HG03558 (cell line): Measurements from ENCODE around the gene AP1S1.
"Not testable (repeated sequence)": the region's sequence is repeated elsewhere in the genome, so short reads cannot be mapped to it uniquely, and the experiment has no call there.

Source experiments
- ATAC-seq: cut with Tn5 transposase; IDR thresholded peaks from one replicate; pipeline ENCODE4 v1.9.1; 2021; ENCODE audit warnings: moderate number of reproducible peaks; ENCODE audit not compliant: unreplicated experiment; ENCODE audit errors: extremely low read depth

The AP1S1 gene

DNA sequence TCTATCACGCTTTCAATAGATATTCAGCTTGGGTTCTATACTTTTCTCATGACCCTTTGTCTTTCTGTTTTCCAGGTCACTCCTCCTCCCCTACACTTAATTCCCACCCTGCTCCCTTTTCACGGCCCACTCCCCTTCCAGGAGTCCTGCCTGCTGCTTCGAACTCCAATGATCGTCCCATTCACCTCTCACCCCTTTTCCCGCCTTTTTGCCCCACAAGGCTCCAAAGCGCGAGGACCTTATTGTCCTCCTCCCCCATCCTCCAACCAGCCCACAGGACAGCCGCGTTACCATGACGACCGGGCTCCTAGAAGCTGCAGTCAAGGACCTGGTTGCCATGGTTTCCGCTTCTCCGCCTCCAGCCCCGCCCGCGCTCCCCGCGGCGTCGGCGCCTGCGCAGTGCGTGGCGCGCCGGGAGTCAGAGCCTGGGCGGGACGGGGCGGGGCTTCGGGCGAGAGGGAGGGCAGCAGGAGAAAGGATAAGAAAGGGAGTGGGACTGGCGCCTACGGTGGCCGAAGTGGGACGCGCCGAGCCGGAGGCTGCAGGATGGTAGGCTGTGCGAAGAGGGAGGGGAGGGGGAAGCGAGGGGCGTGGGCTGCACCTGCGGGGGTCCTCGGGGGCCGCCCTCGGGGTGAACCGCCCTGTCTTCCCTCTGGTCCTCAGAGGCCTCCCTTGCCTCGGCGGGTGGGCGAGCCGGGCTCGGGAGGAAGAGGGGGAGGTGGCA, at the start of gene AP1S1:
Gene AP1S1, plus strand, starts transcription at position 508 of the 724 bp plus-strand sequence. Its CDS starts 39 bp downstream, at position 547.
- ATAC-seq, result peak; percentile 47

DNA sequence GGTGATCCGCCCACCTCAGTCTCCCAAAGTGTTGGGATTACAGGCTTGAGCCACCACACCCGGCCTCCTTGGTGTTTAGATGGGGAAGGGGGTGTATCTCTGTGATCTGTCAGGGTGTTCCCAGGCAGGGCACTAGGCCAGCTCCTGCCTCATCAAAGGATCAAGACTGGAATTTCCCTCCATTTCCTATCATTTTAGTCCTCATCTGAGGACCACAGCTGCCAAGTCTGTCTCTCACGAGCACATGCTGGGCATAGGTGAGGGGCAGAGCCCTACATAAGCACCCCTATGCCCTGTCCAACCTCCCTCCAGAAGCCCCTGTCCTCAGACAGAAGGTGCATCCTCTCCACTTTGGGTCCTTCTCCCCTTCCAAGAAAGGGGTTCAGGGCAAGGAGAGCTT, 49.5 kb upstream of the AP1S1 start:
- no peak for ATAC-seq

DNA sequence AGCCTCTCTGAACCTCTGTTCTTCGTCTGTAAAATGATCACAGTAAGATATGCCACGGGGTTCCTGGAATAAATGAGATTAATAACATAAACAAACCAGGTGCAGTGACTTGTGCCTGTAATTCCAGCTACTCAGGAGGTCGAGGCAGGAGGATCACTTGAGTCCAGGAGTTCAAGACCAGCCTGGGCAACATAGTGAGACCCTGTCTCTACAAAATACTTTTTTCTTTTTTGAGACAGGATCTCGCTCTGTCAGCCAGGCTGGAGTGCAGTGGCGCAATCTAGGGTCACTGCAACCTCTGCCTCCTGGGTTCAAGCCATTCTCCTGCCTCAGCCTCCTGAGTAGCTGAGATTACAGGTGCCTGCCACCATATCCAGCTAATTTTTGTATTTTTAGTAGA, 49.0 kb upstream of the AP1S1 start:
- not testable (repeated sequence) for ATAC-seq

DNA sequence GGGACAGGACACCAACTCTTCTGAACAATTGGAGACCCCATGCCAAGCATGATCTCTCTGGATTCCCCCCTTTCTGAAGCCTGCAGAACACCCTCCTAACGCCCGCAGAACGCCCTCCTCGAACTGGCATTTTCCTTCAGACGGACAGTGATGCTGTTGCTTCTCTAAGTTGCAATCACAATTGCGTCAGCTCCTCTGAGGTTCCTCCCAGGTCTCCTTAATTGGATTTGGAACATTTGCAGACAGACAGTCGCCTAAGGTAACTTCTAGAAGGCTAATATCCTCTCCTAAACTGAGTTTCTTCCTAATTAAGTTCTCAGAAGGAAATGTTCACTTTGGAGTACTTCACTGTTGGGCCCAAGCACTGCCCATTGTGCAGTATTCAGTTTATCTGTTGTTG, 47.9 kb upstream of the AP1S1 start:
- no peak for ATAC-seq

DNA sequence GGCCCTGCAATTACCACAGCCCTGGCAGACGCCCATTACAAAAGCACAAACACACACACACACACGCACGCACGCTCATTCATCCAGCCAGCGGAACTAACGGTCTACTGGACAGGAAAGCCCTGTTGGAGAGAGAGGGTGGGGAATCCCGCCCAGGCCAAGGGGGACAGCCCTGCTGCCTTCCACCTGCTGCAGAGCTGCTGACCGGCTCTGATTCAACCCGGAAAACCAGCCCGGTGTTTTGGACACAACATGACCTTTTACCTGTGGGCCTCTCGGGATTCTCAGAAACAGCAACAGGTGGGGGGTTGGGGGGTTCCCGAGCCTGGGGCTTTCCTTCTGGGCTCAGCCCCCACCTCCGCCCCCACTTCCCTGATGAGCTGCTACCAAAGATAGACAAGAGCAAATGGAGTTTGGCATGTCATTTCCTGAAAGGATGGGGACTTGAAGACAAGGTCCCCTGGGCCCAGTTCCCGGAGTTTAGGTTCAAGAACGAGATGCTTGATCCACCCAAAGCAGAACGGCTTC, 45.9 kb upstream of the AP1S1 start:
- ATAC-seq, result no peak

DNA sequence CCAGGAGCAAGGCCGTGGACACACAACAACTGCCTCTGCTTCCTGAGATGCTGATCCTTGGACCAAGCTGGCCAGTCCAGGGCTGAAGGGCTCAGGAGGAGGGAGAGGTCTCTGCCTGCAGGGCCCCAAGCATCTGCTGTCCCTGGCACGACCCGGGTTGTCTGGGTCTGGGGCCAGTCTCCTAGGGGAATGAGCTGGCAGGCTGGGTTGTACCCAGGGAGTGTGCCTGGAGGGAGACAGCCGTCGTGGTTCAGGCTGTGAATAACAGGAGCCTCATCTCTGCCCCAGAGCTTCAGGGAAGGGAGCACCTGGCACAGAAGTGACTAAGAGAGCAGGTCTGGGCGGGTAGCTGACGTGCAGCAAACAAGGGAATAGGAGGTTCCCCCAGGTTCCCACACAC, 45.3 kb upstream of the AP1S1 start:
- no peak for ATAC-seq

DNA sequence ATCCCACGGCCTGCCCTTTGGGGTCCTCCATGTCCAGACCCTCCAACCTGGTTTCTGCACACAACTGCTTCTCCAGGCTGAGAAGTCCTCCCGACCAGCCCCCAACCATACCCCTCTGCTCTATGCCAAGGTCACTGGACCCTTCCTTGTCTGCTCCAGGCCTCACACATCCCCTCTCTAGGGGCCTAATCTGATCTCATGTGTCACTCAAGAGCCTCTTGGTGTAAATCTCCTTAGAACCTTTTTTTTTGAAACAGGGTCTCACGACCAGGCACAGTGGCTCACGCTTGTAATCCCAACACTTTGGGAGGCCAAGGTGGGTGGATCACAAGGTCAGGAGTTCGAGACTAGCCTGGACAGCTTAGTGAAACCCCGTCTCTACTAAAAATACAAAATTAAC, 44.9 kb upstream of the AP1S1 start:
- ATAC-seq, result no peak

DNA sequence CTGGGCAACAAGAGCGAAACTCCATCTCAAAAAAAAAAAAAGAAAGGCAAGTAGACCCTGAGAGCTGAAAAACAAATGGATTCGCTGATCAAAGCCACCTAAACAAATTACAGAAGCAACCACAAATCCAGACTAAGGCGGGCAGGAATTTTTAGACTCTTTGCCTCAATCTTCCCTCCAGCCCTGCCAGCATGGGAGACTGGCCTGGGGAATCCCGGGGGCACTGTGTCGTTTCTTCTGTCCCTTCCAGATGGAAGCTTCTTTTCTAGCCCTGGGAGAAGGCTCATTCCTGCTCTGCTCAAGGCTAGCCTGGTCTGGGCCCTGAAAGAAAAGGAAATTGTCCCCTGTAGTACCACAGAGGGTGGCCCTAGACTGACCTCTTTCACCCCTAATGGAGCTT, 43.0 kb upstream of the AP1S1 start:
- ATAC-seq, result no peak

DNA sequence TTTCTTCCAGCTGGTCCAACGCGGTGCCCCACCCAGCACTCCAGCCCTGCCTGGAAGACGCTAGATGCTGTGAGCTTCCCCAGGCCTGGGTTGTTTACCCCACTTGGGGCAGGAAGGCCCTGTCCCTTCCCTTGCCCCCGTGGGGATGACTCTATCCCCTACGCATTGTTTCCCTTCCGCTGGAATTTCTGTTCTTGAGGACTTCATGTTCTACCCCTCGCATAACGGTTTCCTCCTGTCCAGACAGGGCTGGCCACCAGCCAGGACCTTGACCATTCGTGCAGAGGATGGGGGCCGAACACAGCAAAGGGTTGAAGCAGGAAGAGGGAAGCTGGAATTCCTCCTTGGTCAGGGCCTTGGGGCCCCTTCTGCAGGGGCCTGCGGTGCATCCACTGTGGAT, 42.0 kb upstream of the AP1S1 start:
- no peak for ATAC-seq

DNA sequence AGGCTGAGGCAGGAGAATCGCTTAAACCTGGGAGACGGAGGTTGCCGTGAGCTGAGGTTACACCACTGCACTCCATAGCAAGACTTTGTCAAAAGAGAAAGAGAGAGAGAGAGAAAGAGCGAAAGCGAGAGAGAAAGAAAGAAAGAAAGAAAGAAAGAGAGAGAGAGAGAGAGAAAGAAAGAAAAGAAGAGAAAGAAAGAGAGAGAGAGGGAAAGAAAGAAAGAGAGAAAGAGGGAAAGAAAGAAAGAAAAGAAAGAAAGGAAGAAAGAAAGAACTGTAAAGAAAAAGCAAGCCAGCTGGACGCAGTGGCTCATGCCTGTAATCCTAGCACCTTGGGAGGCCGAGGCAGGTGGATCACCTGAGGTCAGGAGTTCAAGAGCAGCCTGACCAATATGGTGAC, 41.1 kb upstream of the AP1S1 start:
- ATAC-seq, result not testable (repeated sequence)

DNA sequence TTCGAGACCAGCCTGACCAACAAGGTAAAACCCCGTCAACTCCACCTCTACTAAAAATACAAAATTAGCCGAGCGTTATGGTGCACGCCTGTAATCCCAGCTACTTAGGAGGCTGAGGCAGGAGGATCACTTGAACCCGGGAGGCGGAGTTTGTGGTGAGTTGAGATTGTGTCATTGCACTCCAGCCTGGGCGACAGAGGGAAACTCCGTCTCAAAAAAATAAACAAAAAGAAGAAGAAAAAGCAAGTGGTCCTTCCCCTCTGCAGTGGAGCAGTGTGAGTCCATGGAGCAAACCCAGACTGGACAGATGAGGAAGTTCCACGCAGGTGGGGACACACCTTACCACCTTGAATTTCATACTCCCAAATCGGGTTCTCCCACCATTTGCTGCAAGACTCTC, 40.4 kb upstream of the AP1S1 start:
- no peak for ATAC-seq

DNA sequence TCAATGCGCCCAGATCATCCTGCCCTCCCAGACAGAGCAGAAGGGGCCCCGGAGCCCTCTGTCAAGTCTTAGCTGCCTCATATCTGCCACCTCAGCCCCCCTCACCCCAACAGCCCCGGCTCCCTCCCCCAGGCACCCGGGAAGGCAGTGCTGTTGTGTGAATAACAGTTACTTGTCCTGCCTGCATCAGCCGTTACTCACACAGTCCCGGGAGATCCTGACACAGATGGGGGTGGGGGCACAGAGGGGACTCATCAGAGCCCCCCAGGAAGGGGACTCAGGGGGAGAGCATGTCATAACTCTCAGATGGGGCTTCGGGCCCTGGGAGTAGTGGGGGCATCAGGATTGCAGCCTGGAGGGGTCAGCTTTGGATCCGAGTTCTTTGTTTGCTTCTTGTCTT, 39.8 kb upstream of the AP1S1 start:
- no peak for ATAC-seq

DNA sequence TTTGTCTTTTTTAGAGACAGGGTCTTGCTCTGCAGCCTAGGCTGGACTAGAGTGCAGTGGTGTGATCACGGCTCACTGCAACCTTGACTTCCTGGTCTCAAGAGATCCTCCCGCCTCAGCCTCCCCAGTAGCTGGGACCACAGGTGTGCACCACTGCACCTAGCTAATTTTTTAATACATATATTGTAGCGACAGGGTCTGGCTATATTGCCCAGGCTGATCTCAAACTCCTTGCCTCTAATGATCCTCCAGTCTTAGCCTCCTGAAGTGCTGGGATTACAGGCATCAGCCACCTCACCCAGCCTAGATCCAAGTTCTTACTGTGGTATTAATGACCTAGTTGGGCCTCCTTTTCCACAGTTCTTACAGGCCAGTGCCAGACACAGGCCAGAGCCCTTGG, 39.1 kb upstream of the AP1S1 start:
- ATAC-seq, result no peak

DNA sequence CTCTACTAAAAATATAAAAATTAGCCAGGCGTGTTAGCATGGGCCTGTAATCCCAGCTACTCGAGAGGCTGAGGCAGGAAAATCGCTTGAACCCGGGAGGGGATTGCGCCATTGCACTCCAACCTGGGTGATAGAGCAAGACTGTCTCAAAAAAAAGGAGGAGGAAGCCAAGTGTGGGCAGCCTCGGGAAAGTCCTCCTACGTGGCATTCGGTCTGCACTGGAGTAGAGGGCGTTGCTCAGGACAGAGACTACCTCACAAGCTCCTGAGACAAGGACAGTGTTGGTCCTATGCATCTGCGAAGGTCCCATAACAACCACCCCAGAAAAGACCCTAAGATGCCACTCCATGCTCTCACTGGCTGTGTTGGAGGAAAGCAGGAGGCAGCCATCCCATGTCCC, 37.4 kb upstream of the AP1S1 start:
- ATAC-seq, result no peak

DNA sequence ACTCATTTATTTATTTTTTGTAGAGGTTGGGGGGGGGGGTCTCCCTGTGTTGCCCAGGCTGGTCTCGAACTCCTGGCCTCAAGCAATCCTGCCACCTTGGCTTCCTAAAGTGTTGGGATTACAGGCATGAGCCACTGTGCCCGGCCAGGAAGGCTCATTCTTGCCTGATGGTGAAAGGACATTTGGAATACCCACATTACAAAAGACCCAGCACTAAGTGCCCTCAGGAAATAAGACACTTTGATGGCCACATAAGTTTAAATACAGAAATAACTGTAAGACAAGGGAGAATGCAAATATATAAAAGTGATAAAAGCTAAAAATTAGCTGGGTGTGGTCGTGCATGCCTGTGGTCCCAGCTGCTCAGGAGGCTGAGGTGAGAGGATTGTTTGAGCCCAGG, 35.4 kb upstream of the AP1S1 start:
- no peak for ATAC-seq

DNA sequence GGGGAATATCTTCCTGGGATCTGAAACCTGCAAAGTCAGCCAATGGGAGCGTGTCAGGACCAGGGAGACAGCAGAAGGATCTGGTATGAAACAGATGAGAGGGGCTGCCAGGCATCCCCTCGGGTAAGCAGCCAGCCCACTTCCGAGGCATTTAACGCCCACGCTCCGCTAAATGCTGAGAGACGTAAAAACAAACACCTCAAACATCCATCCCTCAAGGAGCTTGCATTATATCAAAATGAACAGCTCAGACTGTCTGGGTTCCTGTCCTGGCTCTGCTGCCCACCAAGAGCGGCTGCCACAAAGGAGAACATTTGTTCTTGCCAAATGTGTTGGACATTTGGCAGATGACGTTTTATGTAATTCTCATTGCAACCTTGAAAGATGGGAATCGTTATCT, 34.4 kb upstream of the AP1S1 start:
- no peak for ATAC-seq

DNA sequence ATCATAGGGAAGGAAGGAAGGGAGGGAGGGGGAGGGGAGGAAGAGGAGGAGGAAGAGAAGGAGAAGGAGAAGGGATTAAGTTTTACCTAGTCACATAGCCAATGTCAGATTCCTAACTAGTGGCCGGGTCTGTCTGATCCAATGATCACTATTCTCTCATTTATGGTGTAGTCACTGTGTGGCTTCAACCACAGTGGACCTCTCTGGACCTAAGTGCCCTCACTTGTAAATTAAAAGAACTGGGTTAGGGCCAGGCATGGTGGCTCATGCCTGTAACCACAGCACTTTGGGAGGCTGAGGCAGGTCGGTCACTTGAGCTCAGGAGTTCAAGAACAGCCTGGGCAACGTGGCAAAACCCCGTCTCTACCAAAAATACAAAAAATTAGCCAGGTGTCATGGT, 34.0 kb upstream of the AP1S1 start:
- ATAC-seq, result no peak

DNA sequence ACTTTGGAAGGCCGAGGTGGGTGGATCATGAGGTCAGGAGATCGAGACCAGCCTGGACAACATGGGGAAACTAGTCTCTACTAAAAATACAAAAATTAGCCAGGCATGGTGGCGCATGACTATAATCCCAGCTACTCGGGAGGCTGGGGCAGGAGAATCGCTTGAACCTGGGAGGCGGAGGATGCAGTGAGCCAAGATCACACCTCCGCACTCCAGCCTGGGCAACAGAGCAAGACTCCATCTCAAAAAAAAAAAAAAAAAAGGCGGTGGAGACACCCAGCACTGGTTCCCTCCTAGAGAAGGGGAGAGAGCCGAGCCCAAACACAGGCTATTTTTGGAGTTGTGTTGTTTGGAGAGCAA, 32.7 kb upstream of the AP1S1 start:
- not testable (repeated sequence) for ATAC-seq

DNA sequence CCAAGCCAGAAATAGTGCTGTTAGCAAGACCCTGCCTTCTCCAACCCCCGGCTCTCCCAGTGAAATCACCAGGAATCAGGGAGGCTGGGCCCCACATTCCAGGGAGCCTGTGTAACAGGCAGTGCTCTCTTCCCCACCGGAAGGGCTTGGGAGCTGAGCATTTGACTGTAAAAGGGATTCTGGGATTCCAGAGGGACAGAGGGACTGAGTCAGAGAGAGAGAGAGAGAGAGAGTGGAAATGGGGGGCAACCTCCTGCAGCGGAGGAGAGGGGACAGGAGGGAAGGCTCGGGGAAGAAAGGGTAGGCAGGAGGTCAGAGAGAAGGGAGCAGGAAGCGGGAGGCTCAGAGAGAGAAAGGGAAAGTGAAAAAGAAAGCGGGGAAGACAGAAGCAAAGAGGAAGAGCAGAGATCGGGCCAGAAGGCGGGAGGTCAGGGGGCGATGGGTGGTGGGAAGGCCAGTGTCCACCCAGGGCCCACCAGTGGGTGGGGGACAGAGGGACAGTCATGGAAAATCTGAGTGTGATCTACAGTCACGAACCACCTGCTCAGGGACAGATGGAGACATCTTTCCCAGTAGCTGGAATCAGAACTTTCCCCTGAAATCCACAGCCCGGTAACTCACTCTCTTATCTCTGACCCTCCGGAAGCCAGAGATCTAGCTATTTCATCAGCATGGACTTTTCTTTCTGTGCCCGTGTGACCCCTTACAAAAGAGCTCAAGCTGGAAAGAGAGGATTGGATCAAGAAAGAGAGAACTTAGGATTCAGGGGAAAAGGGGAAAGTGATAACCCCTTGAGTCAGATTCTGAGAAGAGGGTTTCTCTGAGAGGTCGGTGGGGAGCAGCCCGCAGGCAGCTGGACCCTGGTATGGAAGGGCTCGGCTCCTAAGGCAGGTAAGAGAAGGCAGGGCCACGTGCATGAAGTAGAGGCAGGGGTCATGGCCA, 32.0 kb upstream of the AP1S1 start:
- ATAC-seq, result no peak

DNA sequence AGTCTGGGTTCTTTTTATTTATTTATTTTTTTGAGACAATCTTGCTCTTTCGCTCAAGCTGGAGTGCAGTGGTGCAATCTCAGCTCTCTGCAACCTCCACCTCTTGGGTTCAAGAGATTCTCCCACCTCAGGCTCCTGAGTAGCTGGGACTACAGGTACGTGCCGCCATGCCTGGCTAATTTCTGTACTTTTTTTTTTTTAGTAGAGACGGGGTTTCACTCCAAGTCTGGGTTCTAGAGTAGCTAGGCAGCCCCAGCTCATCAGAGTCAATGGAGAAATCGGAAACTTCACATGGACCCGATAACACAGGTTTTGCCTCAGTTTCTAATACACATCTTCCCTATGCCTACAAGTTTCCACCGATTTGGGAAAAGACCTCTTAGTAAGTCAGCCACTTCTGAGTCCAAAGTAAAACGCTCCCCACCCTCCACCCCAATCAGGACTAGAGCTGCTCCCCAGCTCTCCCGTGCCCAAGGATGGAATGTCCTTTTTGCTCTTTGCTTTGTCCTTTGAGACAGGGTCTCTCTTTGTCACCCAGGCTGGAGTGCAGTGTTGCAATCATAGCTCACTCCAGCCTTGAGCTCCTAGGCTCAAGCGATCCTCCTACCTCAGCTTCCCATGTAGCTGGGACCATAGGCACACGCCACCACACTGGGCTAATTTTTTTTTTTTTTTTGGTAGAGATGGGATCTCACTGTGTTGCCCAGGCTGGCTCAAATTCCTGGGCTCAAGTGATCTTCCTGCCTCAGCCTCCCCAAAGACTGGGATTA, 31.2 kb upstream of the AP1S1 start:
- ATAC-seq, result no peak

DNA sequence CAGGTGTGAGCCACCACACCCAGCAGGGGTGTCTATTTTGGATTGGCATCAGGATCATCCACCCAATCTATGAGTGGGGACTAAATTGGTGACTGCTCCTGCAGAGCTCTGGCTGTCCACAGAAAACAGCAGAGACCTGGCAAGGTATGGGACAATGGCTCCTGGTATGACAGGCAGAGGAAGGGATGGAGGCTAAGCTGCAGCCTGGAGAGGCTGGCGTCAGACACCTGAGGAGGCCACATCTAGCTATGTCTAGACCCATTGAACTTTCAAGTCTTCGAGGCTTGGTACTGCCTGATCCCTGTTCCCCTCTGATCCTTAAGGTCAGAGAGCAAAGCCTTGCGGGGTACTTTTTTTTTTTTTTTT, 30.6 kb upstream of the AP1S1 start:
- no peak for ATAC-seq
